Panc1 (cell line): ENCODE measurements around the gene SETD6. TPM values are rescaled to one million over a fixed set of nuclear protein-coding genes. Genes with fewer than 3 reads are reported as not detected.

Experiments
- ATAC-seq: fragments of 200-7000 bp; cut with Tn5 transposase; 2 replicates; pipeline ENCODE4 v1.9.1; 2020; ENCODE audit warnings: mild to moderate bottlenecking, moderate library complexity
- BruUV-seq: library from RNA; stranded (reverse); fragments of 400-500 nt; replicated peaks from 2 replicates; lab custom pipeline; 2021; lab: Mats Ljungman, UMichigan
- CTCF ChIA-PET: fragments of 300-600 bp; sonication (Branson Sonifier 250); formaldehyde crosslinking; loops from one replicate; lab custom pipeline; 2022; ENCODE audit warnings: antibody characterized with exemption; lab: Charles Lee
- POLR2A ChIA-PET: fragments of 300-600 bp; sonication (Branson Sonifier 250); formaldehyde crosslinking; loops from one replicate; lab custom pipeline; 2022; ENCODE audit warnings: antibody characterized with exemption; lab: Charles Lee
- DNase-seq: peaks from one replicate; pipeline ENCODE4 v3.0.0-alpha.2; 2010; ENCODE audit warnings: low read depth, low spot score
- H3K27ac ChIP-seq: 2 replicates; pipeline ENCODE4 v1.5.1; 2011; ENCODE audit warnings: mild to moderate bottlenecking, low read length, inconsistent platforms
- H3K27me3 ChIP-seq: fragments of 200-500 bp; sonication (Bioruptor generic); 2 replicates; pipeline ENCODE4 v1.6.0; 2014; ENCODE audit warnings: low read length, inconsistent platforms; ENCODE audit not compliant: control insufficient read depth, insufficient read depth
- H3K36me3 ChIP-seq: fragments of 200-500 bp; sonication (Bioruptor generic); 2 replicates; pipeline ENCODE4 v1.5.1; 2014; ENCODE audit warnings: inconsistent platforms, mild to moderate bottlenecking, low read length, moderate library complexity; ENCODE audit not compliant: control insufficient read depth, insufficient read depth
- H3K4me1 ChIP-seq: 2 replicates; pipeline ENCODE4 v1.5.1; 2011; ENCODE audit warnings: inconsistent platforms, mild to moderate bottlenecking, low read length, moderate library complexity; ENCODE audit not compliant: control insufficient read depth, insufficient read depth
- H3K4me3 ChIP-seq, 2 experiments: 2 replicates each; pipeline ENCODE4 v1.5.1; 2011 to 2012; ENCODE audit warnings: low read depth in 2 of 2, low read length in 2 of 2, mild to moderate bottlenecking in 2 of 2, inconsistent platforms in 1 of 2, moderate library complexity in 1 of 2
- H3K9me3 ChIP-seq: fragments of 200-500 bp; sonication (Bioruptor generic); 2 replicates; pipeline ENCODE4 v1.5.1; 2014; ENCODE audit warnings: low read depth, mild to moderate bottlenecking, inconsistent platforms, low read length, moderate library complexity; ENCODE audit not compliant: control insufficient read depth, insufficient read depth
- CTCF ChIP-seq: fragments of 450-650 bp; IDR thresholded peaks from 2 replicates; pipeline ENCODE4 v1.5.1; 2017; ENCODE audit warnings: mild to moderate bottlenecking
- POLR2AphosphoS5 ChIP-seq: IDR thresholded peaks from 2 replicates; pipeline ENCODE4 v1.6.1; 2012; ENCODE audit warnings: mild to moderate bottlenecking, low read depth, low read length, moderate library complexity
- REST ChIP-seq, 2 experiments: IDR thresholded peaks; 2 replicates each; pipeline ENCODE4 v1.6.1; 2011 to 2012; ENCODE audit warnings: low read depth in 2 of 2, control low read depth in 1 of 2, low read length in 1 of 2, mild to moderate bottlenecking in 1 of 2, moderate library complexity in 1 of 2; ENCODE audit not compliant: insufficient read depth in 1 of 2
- SIN3A ChIP-seq: IDR thresholded peaks from 2 replicates; pipeline ENCODE4 v1.6.1; 2012; ENCODE audit warnings: low read depth, mild to moderate bottlenecking, low read length, moderate library complexity, borderline replicate concordance; ENCODE audit not compliant: insufficient read depth
- TCF7L2 ChIP-seq: IDR thresholded peaks from 2 replicates; pipeline ENCODE4 v1.6.1; 2011; ENCODE audit warnings: mild to moderate bottlenecking, low read depth, low read length, inconsistent platforms
- in situ Hi-C: cut with HindIII; loops from 2 replicates; pipeline ENCODE4 v1.10.0; 2016; ENCODE audit warnings: low sequenced_read_pairs, low pct_unique_long_range_greater_than_20kb
- intact Hi-C: fragments of 100-400 bp; cut with micrococcal nuclease; formaldehyde crosslinking; loops from one replicate; pipeline ENCODE4 v1.10.0; 2022; ENCODE audit not compliant: unreplicated experiment
- total RNA-seq: library from RNA; stranded (reverse); gene quantifications from one replicate; pipeline ENCODE4 v1.2.1, GENCODE V29; 2021; ENCODE audit not compliant: unreplicated experiment

SETD6 gene
- total RNA-seq, 1 experiment from 2014 or later = 28.3 TPM

- DNase-seq (no peak), ATAC-seq (no peak)
- Histone ChIP-seq H3K27ac (no peak overlapping the region), H3K36me3 (peaks cover 55% of the 10 kb centered on the region), H3K9me3 (no peaks in the 10 kb centered on the region), H3K27me3 (no peaks in the 10 kb centered on the region), H3K4me1 (no peaks in the 10 kb centered on the region), H3K4me3 (no peak overlapping the region)
- BruUV-seq = no TSS peak
- intact Hi-C loops (no loop called here), in situ Hi-C loops (no loop called here)
- ChIA-PET POLR2A (no interaction called here), CTCF (no interaction called here)
- TF ChIP-seq REST (IDR thresholded peaks at IDR 0.05; ENCODE audit: insufficient read depth in 1 of 2, low read depth in 2 of 2, low read length in 1 of 2) (no peak), SIN3A (no peak), TCF7L2 (no peak), POLR2AphosphoS5 (no peak), CTCF (no peak)
Observed at GRCh38 chr16:58543685-58544084, 28.4 kb downstream of the SETD6 start.

- no peak for DNase-seq
- H3K4me3 ChIP-seq = no peak overlapping the region
- no peaks in the 10 kb centered on the region for H3K27me3 ChIP-seq
- H3K36me3 ChIP-seq = peaks cover 68% of the 10 kb centered on the region
- BruUV-seq = no TSS peak
- intact Hi-C loops = no loop called here
- POLR2A ChIA-PET = interaction anchor here (0.7 kb wide), 1 partner anchor 104 kb away, joined by 10 read pairs; no protein-coding TSS in a partner anchor
- H3K9me3 ChIP-seq = no peaks in the 10 kb centered on the region
- ATAC-seq = no peak
- in situ Hi-C loops = no loop called here
- TF ChIP-seq SIN3A = no peak
- TF ChIP-seq REST (IDR thresholded peaks at IDR 0.05; ENCODE audit: insufficient read depth in 1 of 2, low read depth in 2 of 2, low read length in 1 of 2) = no peak
- TF ChIP-seq CTCF = no peak
- TF ChIP-seq TCF7L2 = no peak
- no peak for TF ChIP-seq POLR2AphosphoS5
- no peaks in the 10 kb centered on the region for H3K4me1 ChIP-seq
- H3K27ac ChIP-seq = no peak overlapping the region
- CTCF ChIA-PET = no interaction called here
Observed at GRCh38 chr16:58548378-58548777, 33.1 kb downstream of the SETD6 start.
